IgD-negative memory B cell (primary cell): ENCODE measurements around the gene MPST. TPM values are rescaled to one million over a fixed set of nuclear protein-coding genes. Genes with fewer than 3 reads are reported as not detected.
A peak's percentile ranks its signal among the peaks of the same experiment; 100 is the strongest.

Experiments
- H3K27ac Mint-ChIP-seq, 3 donors: one replicate each; pipeline ENCODE4 v1.8.0; 2020 to 2022; ENCODE audit warnings: mild to moderate bottlenecking in 3 of 3, mixed read lengths in 3 of 3, moderate library complexity in 1 of 3
- H3K27me3 Mint-ChIP-seq: one replicate; pipeline ENCODE4 v1.8.0; 2021; ENCODE audit warnings: mixed read lengths
- H3K36me3 Mint-ChIP-seq: one replicate; pipeline ENCODE4 v1.8.0; 2020; ENCODE audit warnings: mild to moderate bottlenecking, mixed read lengths
- H3K4me1 Mint-ChIP-seq, 3 donors: one replicate each; pipeline ENCODE4 v1.8.0; 2020 to 2022; ENCODE audit warnings: mixed read lengths in 3 of 3, mild to moderate bottlenecking in 1 of 3
- H3K4me3 Mint-ChIP-seq, 4 donors: one replicate each; pipeline ENCODE4 v1.8.0; 2020 to 2022; ENCODE audit warnings: mild to moderate bottlenecking in 4 of 4, mixed read lengths in 4 of 4, moderate library complexity in 3 of 4
- H3K9me3 Mint-ChIP-seq, 3 donors: one replicate each; pipeline ENCODE4 v1.8.0; 2020 to 2021; ENCODE audit warnings: mixed read lengths in 3 of 3, mild to moderate bottlenecking in 1 of 3
- polyA plus RNA-seq: library from polyadenylated mRNA; unstranded; fragments of 300-500 nt; fragmentation: Illumina TruSeq; gene quantifications from one replicate; pipeline ENCODE4 v1.2.3, GENCODE V29; 2021

MPST gene
- polyA plus RNA-seq, 1 donor from 2014 or later = 16.2 TPM

DNA sequence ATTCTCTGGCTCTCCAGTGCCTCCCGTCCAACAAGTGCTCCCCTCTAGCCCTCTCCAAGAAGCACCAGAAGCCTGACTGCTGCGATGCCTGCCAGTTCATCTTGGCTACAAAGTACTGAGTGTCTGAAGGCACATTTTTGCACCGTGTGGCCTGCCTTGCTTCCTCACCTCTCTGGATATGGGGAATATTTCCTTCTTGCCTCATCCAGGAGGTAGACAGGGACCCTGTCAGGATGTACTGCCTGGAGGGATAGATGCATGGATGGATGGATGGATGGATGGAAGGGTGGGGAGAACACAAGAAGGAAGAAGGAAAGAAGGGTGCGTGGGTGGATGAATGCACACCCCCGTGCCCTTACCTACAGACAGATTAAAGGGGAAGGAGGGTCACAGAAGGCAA is 59.6 kb downstream of the MPST start:
- no peaks in the 10 kb centered on the region for H3K9me3 Mint-ChIP-seq
- peaks cover 0 to 12% (median 5%) of the 10 kb centered on the region in 3 donors for H3K4me1 Mint-ChIP-seq
- H3K27ac Mint-ChIP-seq = peak overlapping the region in 1 of 3 donors; percentile 96
- H3K27me3 Mint-ChIP-seq = peaks cover 10% of the 10 kb centered on the region
- H3K4me3 Mint-ChIP-seq = no peak overlapping the region
- no peaks in the 10 kb centered on the region for H3K36me3 Mint-ChIP-seq

Other genes with a start within 250 kb of the MPST start
- 12.4 TPM for gene IFT27, start 243.6 kb upstream of the MPST start, polyA plus RNA-seq
- gene PVALB, start 202.7 kb upstream of the MPST start, polyA plus RNA-seq = not detected
- 121 TPM for gene NCF4, start 158.7 kb upstream of the MPST start, polyA plus RNA-seq
- gene CSF2RB, start 106.1 kb upstream of the MPST start, polyA plus RNA-seq = 17.6 TPM
- gene TST, start 295 bp upstream of the MPST start, polyA plus RNA-seq = 3.8 TPM
- gene KCTD17, start 32.0 kb downstream of the MPST start, polyA plus RNA-seq = 13.3 TPM
- gene TMPRSS6, start 90.0 kb downstream of the MPST start, polyA plus RNA-seq = not detected
- gene IL2RB, start 130.2 kb downstream of the MPST start, polyA plus RNA-seq = 13.2 TPM
- gene C1QTNF6, start 168.5 kb downstream of the MPST start, polyA plus RNA-seq = 1.0 TPM
- gene SSTR3, start 192.7 kb downstream of the MPST start, polyA plus RNA-seq = 0.95 TPM
- gene RAC2, start 224.5 kb downstream of the MPST start, polyA plus RNA-seq = 1,067 TPM